Measurements from ENCODE around the gene DUS3L.
"Not testable (repeated sequence)": the region's sequence is repeated elsewhere in the genome, so short reads cannot be mapped to it uniquely, and the experiment has no call there.

Gene DUS3L

GRCh38 chr19:5799247-5800241, 8.6 kb upstream of the DUS3L start:
- DNase-seq (ENCODE audit: low read depth in 2 of 2), result no peak

DNA sequence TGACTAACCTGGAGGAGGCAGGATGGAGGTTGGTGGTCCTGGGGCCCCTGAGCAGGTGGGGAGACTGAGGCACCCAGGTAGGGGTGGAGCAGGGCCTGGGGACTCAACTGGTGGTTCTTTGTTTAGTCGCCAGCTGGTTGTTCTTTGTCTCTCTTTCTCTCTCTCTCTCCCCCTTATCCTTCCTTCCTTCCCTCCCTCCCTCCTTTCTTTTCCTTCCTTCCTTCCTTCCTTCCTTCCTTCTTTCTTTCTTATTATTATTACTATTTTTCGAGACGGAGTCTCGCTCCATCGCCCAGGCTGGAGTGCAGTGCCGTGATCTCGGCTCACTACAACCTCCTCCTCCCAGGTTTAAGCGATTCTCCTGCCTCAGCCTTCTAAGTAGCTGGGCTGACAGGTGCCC, 7.3 kb upstream of the DUS3L start:
- no peak for DNase-seq (ENCODE audit: low read depth in 2 of 2)

DNA sequence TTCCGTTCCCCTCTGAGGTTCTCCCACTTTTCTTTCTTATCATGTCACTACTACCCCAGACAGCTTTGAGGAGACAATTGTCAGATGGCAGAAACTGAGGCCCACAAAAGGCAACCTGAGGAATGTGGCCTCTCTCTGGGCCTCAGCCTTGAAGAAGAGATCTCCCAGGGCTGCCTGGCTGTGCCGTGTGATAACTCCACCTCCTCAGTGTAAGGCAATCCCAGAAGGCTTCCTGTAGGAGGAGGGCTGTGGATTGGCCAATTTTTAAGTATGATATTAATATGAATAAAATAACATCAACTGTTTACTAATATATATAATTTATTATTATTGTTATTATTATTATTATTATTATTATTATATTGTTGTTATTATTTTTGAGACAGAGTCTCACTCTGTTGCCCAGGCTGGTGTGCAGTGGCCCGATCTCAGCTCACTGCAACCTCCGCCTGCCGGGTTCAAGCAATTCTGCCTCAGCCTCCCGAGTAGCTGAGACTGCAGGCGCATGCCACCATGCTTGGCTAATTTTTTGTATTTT, 4.5 kb upstream of the DUS3L start:
- no peak for DNase-seq (ENCODE audit: low read depth in 2 of 2)

- no peak for DNase-seq (ENCODE audit: low read depth in 2 of 2)
Observed at GRCh38 chr19:5793188-5793587, 2.2 kb upstream of the DUS3L start.

- no peak for DNase-seq (ENCODE audit: low read depth in 2 of 2)
Observed at GRCh38 chr19:5792224-5792623, 1.3 kb upstream of the DUS3L start.

- DNase-seq (ENCODE audit: low read depth in 2 of 2), result no peak
Observed at GRCh38 chr19:5789886-5790558, 941 bp downstream of the DUS3L start.

DNA sequence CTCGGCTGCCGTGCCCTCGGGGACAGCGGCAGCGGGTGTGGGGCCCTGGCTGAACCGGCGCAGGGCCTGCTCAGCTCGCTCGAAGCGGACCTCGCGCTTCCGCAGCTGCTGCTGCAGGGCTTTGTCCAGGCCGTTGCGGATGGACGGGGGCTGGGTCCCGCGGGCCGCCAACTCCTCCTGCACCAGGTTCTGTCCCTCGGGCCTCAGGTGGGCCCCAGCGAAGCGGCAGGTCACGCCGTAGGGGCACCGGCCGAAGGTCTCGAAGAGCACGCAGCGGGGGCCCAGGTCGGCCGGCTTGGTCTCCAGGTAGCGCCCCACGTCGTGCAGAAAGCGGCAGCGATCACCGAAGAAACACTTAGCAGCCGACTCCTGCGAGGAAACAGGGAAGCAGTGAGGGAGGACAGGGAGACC, 1.6 kb downstream of the DUS3L start:
- no peak for DNase-seq (ENCODE audit: low read depth in 2 of 2)

- DNase-seq (ENCODE audit: low read depth in 2 of 2), result no peak
Observed at GRCh38 chr19:5788422-5788821, 2.5 kb downstream of the DUS3L start.

- DNase-seq (ENCODE audit: low read depth in 2 of 2), result no peak
Observed at GRCh38 chr19:5787409-5788182, 3.4 kb downstream of the DUS3L start.

DNA sequence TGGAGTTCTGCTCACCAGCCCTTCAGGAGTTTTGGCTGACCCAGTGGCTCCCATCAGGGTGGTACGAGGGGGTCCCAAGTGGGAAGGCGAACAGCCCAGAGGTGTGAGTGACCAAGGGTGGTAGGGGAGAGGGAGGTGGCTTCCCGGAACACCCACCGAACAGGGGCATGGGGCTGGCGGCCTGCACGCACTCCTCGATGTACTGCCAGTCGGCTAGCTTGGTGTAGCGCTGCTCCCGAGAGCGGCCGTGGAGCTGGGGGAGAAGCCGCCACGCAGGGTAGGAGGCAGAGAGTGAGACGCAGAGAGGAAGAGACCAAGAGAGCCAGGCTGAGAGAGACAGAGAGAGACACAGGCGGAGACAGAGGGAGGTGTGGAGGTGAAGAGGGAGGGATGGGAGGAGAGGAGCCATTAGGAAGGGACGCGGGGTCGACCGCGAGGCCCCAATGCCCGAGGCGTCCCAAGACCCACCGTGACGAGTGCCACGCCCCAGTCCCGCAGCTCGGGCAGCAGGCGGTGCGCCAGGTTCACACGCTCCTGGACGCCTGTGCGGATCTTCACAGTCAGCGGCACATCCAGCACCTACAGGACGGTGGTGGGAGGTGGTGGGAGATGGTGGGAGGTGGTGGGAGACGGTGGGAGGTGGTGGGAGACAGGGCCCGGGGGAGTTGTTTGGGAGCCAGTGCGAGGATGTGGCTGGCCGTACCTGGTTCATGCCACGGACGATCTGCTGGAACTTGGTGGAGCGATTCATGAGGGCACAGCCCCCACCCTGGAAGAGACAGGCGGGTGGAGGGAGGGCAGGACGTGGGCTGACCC, 4.2 kb downstream of the DUS3L start:
- DNase-seq (ENCODE audit: low read depth in 2 of 2), result no peak

DNA sequence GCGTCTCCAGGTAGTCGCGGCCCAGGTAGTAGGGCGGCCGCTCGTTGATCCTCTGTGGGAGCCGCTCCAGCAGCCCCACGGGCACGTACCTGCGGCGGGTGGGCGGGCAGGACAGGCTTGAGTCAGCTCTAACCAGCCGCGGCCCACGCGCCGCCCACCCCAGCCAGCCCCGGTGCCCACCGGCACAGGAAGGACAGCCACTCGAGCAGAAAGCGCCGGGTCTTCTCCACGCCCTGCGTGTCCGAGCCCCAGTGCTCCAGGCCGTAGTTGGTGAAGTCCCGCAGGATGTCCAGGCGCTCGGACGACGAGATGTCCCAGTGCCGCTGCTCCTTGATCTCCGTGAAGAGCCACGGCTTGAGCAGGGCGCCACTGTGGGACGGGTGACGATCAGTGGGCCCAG, 5.5 kb downstream of the DUS3L start:
- DNase-seq (ENCODE audit: low read depth in 2 of 2), result no peak

- no peak for DNase-seq (ENCODE audit: low read depth in 2 of 2)
Observed at GRCh38 chr19:5784581-5785147, 6.3 kb downstream of the DUS3L start, which contains the start of gene PRR22. TSS of gene PRR22 (minus strand) at chr19:5784746. CDS start at chr19:5784660, 86 bp downstream.

- DNase-seq (ENCODE audit: low read depth in 2 of 2), result no peak
Observed at GRCh38 chr19:5782945-5783919, 7.7 kb downstream of the DUS3L start.

DNA sequence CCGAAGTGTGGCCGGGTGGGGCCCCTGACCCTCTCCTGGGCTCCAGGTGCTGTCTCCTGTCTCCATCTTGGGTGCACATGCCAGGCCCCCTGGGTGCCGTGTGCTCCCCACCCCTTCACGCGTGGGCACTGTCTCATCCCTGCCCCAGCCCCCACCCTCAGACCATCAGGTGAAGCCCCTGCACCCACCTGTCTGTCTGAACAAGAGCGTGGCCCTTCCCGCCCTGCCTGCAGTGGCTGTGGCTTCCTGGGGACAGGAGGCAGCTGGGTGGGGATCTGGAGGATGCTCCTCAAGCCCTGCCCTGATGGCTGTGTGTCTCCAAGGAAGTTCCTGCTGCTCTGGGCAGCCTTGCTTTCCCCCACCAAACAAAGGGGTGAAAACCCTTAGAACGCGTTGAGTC, 8.6 kb downstream of the DUS3L start:
- no peak for DNase-seq (ENCODE audit: low read depth in 2 of 2)

- DNase-seq (ENCODE audit: low read depth in 2 of 2), result not testable (repeated sequence)
Observed at GRCh38 chr19:5780916-5781315, 10.0 kb downstream of the DUS3L start.

GRCh38 chr19:5778402-5778801, 12.6 kb downstream of the DUS3L start:
- no peak for DNase-seq (ENCODE audit: low read depth in 2 of 2)

DNA sequence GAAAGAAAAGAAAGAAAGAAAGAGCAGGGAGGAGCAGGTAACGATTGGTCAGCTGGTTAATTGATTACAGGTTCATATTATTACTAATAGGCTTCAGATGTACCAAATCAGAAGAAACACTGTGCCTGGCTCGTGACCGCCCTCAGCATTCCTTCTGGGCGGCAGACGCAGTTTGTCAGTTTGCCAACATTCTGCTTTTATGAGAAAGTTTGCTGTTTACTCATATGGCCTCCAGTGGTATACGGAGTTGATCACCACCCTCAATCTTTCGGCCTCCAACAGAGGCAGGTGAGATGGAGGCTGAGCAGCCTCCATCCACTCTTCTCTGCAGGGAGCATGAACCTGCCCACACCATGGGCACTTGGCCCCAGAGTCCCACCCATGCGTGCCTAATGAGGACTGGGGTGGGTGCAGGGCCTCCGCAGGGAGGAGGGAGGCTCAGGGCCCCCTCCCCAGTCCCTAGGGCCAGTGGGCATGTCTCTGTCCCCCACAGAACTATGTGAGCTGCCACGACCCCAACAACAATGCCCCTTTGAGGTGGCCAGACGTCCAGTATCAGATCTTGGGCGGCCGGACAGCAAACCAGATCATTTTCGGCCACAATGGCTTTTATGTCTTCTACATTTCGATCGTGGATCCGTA, 15.2 kb downstream of the DUS3L start:
- no peak for DNase-seq (ENCODE audit: low read depth in 2 of 2)

GRCh38 chr19:5774921-5775320, 16.0 kb downstream of the DUS3L start:
- DNase-seq (ENCODE audit: low read depth in 2 of 2), result no peak

DNA sequence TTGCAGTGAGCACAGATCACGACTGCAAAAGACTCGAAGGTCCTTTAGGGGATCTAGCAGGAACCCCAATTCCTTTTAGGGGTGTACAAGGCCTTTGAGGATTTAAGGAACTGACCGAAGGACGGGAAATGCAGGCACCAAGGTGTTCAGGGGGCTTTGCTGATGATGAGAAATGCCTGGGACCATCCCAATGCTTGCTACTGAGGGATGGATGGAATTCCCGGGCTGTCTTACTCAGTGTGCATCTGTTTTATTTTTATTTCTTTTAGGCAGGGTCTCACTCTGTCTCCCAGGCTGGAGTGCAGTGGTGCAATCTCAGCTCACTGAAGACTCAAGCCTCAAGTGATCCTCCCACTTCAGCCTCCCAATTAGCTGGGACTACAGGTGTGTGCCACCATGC, 17.7 kb downstream of the DUS3L start:
- DNase-seq (ENCODE audit: low read depth in 2 of 2), result no peak
